GM15510 (cell line): ENCODE results near the gene IQCN.

ENCODE experiments used
- POLR2A ChIP-seq: IDR thresholded peaks from 3 replicates; pipeline ENCODE4 v1.6.1; 2011; ENCODE audit warnings: borderline replicate concordance; ENCODE audit not compliant: insufficient read length; ENCODE audit errors: extremely low read depth

IQCN gene

GRCh38 chr19:18239303-18239702 lies 34.9 kb downstream of the IQCN start:
- no peak for TF ChIP-seq POLR2A

- TF ChIP-seq POLR2A = no peak
Measured at GRCh38 chr19:18234194-18234593, 40.1 kb downstream of the IQCN start.

DNA sequence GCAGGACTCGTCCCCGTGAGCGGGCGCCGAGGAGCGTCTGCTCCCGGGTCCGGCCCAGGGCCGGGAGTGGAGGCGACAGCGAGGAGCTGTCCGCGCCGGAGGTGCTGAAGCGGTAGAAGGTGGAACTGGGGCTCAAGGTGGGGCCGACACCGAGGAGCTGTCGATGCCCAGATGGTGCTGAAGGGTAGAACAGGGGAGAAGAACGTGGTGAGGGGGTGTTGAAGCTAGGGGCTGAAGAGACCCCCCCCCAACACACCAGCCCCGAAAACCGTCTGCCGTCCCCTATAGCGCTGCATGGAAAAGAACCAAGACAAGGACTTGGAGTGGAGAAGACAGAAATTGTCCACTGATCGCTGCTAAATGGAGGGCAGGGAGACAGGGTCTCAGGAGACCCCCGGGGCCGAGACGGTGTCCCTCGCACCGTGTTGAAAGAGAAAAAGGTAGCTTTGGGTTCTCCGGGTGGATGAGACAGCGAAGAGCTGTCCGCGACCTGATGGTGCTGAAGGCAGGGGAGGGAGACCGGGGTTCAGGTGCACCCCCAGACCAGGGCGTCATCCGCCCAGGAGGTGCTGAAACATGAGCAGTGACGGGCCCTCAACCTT lies 40.9 kb downstream of the IQCN start:
- TF ChIP-seq POLR2A = no peak

DNA sequence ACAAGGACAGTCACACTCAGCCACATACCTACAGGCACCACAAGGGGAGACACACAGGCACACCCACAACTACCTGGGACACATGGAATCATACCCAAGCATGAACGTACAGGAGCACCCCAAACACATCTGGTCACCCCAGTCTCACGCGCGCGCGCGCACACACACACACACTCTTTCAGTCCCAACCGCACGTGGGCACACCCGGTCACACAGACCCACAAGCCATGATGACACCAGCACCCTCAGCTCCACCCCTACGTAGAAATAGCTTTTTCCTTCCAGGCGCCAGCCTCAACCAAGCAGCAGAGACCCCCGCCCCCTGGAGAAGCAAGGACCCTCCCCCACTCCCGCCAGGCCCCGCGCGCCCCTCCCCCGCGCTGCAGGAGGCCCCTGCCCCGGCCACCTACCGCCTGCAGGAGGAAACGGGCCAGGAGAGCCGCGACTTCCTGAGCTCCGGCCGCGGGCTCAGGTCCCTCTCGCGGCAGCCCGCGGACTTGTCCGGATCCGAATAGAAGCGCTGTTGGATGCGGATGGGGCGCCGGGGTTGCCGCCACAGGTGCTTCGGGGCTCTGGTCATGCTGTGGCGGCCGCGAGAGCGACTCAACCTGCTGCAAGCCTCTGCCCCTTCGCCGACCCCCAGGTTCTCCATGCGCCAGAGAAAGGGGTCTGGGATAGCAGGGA lies 41.6 kb downstream of the IQCN start:
- TF ChIP-seq POLR2A = no peak

DNA sequence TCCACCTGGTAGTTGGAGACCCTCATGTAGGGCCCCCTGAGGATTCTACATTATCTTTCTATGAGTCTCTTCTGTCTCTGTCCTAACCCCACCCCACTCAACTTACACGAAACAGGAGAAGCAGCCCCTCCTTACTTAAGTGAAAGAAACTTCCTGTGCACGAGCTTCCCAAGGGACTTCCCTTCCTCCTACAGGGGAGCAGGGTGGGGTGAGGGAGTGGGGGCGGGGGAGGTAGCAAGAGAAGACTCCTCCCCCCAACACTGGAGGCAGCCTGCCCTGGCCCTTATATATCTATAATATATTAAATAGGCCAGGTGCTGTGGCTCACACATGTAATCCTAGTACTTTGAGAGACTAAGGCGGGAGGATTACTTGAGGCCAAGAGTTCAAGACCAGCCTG lies 42.5 kb downstream of the IQCN start:
- TF ChIP-seq POLR2A = no peak

DNA sequence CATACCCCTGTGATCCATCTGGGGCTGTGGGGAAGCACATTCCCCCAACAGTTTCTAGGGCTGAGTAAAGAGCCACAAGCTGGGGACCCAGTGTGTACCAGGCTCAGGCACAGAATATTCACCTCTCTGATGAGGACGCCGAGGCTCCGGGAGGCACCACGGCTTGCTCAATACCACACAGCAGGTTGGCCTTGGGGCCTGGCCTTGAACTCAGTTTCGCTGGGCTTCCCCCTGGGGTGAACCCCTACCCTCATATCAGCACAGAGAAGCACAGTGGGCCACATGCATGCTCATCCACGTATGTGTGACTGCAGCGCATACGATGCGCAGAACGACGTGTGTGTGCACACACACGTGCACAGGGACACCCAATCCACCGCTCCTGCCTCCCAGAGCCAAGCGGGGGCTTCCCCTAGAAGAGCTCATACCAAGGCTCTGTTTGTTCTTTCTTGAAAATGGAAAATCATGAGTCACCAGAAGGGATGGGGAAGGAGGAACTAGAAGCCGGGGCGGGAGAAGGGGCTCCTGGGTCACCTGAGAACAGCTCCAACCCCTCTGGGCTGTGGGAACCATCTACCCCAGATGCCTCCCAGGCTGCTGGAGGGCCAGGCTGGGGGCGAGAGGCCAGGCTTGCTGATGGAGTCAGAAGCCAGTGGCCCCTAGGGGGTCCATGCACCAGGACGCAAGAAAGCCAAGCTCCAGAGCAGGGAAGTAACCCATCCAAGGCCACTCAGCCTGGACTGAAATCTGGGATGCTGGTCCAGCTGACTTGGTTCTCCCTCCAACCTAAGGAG lies 43.1 kb downstream of the IQCN start:
- no peak for TF ChIP-seq POLR2A

- no peak for TF ChIP-seq POLR2A
Measured at GRCh38 chr19:18229915-18230314, 44.3 kb downstream of the IQCN start.

- TF ChIP-seq POLR2A = no peak
Measured at GRCh38 chr19:18229474-18229873, 44.8 kb downstream of the IQCN start.

DNA sequence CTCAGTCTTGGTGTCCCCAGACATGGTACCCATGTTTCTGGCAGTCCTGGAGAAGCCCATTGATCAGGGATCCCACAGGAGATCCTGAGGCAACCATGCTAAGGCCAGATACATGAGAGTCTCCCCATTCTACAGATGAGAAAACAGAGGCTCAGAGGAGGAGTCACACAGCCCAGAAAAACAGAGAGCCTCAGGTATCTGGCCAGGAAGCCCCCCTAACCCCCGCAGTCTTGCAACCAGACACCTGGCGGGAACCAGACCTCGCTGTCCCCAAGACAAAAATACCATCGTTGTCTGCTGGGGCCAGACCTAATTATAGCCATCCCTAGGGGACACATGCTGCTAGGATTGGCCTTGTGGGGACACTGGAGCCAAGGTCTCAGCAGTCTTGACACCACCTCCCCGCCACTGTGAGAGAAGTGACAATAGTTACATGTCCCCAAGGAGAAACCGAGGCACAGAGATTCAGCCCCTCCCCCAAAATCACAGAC lies 46.4 kb downstream of the IQCN start:
- no peak for TF ChIP-seq POLR2A

DNA sequence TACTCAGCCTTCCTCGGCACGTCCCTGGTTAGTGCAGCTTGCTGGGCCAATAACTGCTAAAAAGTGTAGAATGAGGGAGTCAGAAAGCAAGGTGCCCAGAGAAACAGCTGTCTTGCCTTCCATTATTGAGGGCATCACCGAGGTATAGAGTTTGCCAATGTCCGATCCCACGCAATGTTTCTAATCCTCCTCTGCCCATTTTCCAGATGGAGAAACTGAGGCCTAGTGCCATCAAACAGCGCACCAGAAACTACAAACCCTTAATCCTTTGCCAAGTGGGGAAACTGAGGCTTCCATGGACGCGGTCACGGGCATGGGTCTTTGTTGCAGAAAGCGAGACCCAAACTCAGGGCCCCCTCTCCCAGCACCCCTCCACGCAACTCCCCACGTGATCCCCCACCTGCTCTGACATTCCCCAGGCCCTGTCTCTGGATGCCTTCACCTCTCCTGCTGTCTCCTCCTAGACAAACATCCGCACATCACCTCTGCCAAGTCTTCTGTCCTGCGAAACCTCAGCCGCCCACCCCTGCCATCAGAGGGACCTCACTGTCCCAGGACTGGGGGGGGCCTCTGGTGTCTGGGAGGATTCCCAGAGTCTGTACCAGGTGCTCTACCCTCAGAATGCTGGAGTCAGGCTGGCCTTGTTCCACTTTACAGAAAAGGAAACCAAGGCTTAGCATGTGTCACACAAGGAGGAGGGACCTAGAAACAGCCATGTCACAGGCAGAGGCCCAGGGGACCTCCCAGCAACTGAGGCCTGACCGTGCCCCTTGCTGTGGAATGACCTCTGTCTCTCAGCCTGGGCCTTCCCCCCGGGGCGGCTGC lies 47.1 kb downstream of the IQCN start:
- no peak for TF ChIP-seq POLR2A

DNA sequence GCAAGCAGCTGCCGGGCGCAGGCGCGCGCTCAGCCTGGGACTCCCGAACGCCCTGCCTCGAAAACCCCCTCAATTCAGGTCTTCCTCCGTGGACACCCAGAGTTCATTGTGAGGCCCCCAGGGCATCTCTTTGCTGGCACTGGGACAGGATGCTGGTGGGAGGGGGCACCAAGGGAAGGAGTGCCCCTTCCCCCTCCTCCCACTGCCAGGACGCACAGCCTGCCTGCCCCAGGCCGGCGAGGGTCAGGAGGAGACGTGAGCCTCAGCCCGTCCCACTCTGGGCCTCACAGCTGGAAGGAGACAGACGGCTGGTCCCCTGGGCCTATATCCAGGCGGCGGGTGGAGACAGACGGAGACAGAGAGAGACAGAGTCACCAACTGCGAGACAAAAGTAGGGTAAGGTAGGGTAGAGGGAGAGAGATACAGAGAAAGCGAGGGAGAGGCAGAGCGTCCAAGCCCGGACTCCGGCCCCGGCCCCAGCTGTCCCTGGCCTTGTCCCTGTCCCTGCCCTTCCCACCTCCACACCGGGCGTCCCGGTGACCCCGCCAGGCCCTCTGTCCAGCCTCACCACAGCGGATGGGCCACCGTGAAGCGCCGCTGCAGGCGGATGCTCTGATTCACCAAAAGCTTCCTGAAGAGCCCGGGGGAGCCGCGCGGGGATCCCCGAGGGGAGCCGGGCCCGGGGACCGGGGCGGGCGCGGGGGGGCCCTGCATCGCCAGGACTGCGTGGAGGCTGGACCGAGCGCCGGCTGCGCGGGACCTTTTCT lies 48.4 kb downstream of the IQCN start, which contains the start of gene PDE4C:
PDE4C (minus strand) TSS at position 737 of the 767 bp plus-strand sequence; CDS start at position 714, 23 bp downstream.
- TF ChIP-seq POLR2A = no peak

DNA sequence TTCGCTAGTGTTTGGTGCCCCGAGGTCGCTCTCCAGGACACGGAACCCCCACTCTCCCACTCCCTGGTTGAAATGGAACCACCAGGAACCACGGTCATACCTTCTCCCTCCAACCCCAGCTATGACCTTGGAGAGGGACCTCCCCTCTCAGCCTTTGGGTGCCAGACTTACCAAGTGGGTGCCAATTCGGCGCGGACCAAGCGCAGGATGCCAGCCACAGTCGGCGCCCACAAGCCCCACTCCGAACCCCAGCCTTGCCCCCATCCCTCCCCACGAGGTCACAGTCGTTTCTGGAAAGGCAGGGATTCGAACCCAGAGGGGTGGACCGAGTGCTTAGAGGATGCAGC lies 48.9 kb downstream of the IQCN start:
- no peak for TF ChIP-seq POLR2A

DNA sequence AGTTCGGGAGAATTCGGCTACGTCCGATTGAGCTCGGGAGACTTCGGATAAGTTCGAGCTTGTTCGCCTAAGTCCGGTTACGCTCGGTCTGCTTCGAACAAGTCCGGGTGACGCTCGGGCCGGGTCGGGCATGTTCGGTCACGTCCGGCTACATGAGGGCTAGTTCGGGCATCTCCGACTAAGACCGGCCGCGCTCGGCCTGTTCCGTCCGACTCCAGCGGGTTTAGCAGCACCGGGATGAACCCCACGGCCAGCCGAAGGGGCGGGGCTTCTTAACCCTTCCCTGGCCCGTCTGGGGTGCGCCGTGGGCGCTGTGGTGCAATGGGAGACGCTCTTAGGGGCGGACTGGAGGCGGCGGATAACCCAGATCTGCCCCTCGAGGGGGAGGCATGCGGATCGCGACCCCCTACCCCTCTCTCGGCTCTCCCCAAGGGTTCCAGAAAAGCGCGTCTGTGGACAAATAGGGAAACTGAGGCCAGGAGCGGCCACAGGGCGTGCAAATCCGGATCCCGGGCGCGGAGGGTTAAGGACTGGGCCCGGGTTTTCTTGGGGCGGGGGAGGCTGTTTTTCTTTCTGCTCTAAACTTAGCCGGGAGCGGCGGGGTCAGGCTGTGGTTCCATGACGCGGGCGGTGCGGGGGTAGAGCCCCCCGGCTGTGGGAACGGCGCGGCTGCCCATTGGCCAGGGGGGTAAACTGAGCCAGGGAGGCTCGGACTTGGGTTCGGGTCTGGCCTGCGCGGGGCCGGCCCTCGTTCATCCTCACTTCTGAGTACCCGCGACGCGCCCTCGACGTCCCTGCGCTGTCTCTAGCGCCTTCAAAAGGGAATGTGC lies 49.5 kb downstream of the IQCN start:
- no peak for TF ChIP-seq POLR2A

- TF ChIP-seq POLR2A = no peak
Measured at GRCh38 chr19:18223860-18224524, 50.3 kb downstream of the IQCN start.
